ENCODE measurements around the gene CELSR2.

Gene CELSR2

GRCh38 chr1:109255678-109256077 lies 6.3 kb downstream of the CELSR2 start:
- no peaks in the 10 kb centered on the region for H3K9me3 Mint-ChIP-seq
- TF ChIP-seq, protein P1, sequence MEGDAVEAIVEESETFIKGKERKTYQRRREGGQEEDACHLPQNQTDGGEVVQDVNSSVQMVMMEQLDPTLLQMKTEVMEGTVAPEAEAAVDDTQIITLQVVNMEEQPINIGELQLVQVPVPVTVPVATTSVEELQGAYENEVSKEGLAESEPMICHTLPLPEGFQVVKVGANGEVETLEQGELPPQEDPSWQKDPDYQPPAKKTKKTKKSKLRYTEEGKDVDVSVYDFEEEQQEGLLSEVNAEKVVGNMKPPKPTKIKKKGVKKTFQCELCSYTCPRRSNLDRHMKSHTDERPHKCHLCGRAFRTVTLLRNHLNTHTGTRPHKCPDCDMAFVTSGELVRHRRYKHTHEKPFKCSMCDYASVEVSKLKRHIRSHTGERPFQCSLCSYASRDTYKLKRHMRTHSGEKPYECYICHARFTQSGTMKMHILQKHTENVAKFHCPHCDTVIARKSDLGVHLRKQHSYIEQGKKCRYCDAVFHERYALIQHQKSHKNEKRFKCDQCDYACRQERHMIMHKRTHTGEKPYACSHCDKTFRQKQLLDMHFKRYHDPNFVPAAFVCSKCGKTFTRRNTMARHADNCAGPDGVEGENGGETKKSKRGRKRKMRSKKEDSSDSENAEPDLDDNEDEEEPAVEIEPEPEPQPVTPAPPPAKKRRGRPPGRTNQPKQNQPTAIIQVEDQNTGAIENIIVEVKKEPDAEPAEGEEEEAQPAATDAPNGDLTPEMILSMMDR (IDR thresholded peaks at IDR 0.05; ENCODE audit: unreplicated experiment in 3 of 3), result no peak
- H3K27ac Mint-ChIP-seq, result peak overlapping the region; percentile 88 to 98 (median 92)

DNA sequence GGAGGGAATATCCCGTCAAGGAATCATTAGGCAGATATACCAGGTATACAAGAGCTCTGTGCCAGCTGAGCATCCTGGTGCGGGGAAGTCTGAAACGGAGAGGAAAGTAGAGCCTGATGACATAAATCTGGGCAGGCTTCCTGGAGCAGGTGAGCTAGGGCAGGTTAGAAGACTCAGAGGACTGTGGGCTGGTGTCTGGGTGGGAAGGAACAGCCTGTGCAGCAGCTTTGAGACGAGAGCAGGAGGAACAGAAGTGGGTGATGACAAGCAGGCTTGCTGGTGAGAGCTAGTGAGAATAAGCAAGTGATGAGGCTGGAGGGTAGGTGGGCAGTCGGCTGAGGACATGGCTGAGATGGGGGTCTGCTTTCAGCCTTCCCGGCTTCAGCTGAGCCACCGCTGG lies 6.7 kb downstream of the CELSR2 start:
- H3K4me1 Mint-ChIP-seq, result peaks cover 43% of the 10 kb centered on the region
- peaks cover 13% of the 10 kb centered on the region for H3K36me3 Mint-ChIP-seq (ENCODE audit: low read depth)
- H3K4me3 Mint-ChIP-seq, result no peak overlapping the region
- H3K9me3 Mint-ChIP-seq, result no peaks in the 10 kb centered on the region
- TF ChIP-seq, protein P1 (IDR thresholded peaks at IDR 0.05; ENCODE audit: unreplicated experiment in 3 of 3), result no peak
- peak overlapping the region; percentile 56 to 92 (median 88) for H3K27ac Mint-ChIP-seq
- H3K27me3 Mint-ChIP-seq (ENCODE audit: low read depth), result peaks cover 18% of the 10 kb centered on the region

More at GRCh38 chr1:109255678-109256077, 6.3 kb downstream of the CELSR2 start:
- H3K36me3 Mint-ChIP-seq (ENCODE audit: low read depth), result peaks cover 13% of the 10 kb centered on the region
- H3K4me3 Mint-ChIP-seq, result peak overlapping the region in 1 of 3 experiments; percentile 70
- peaks cover 22% of the 10 kb centered on the region for H3K27me3 Mint-ChIP-seq (ENCODE audit: low read depth)
- peaks cover 43% of the 10 kb centered on the region for H3K4me1 Mint-ChIP-seq

- no peaks in the 10 kb centered on the region for H3K9me3 Mint-ChIP-seq
- TF ChIP-seq, protein P1 (IDR thresholded peaks at IDR 0.05; ENCODE audit: unreplicated experiment in 3 of 3), result no peak
- peak overlapping the region; percentile 9 to 93 (median 50) for H3K27ac Mint-ChIP-seq
- H3K4me1 Mint-ChIP-seq, result peaks cover 43% of the 10 kb centered on the region
- peaks cover 5% of the 10 kb centered on the region for H3K36me3 Mint-ChIP-seq (ENCODE audit: low read depth)
- H3K4me3 Mint-ChIP-seq, result no peak overlapping the region
- peaks cover 8% of the 10 kb centered on the region for H3K27me3 Mint-ChIP-seq (ENCODE audit: low read depth)
Measured at GRCh38 chr1:109256971-109257681, 7.8 kb downstream of the CELSR2 start.

DNA sequence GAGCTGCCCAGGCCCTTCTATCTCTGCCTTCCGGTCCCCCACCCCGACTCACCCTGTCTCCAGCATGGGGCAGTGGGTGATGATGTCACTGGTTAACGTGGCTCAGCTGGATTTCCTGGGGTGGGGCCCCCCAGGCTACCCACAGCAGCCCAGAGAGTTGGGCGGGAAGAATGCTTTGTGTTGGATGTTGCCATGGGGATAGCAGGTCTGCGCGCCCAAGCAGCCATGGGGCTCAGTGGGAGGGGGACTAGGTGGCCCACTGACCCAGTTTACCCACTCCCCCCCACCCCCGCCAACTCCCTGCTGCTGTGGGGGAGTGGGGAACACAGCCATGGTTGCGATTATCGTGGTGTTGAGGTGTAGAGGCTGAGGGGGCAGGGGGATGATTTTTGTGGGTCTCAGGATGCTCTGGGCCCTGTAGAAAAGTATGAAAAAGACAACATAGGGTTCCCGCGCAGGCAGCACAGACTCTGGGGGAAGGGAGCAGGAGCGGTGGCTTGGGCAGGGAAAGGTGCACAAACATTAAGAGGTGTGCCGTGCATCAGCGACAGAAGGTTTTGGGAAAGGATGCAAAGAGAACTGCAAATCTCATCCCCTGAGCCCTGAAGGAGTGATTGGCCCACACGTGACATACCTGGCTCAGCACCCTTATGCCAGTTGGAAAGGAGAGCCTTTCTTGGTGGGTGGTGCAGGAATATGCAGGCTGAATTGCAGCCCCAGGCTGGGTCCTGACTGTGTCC lies 8.5 kb downstream of the CELSR2 start:
- Mint-ChIP-seq H3K4me3 (no peak overlapping the region), H3K27ac (peak overlapping the region; percentile 9 to 93 (median 50)), H3K9me3 (no peaks in the 10 kb centered on the region), H3K27me3 (ENCODE audit: low read depth) (peaks cover 4% of the 10 kb centered on the region), H3K4me1 (peaks cover 37% of the 10 kb centered on the region), H3K36me3 (ENCODE audit: low read depth) (no peaks in the 10 kb centered on the region)
- TF ChIP-seq, protein P1 (IDR thresholded peaks at IDR 0.05; ENCODE audit: unreplicated experiment in 3 of 3), result no peak

DNA sequence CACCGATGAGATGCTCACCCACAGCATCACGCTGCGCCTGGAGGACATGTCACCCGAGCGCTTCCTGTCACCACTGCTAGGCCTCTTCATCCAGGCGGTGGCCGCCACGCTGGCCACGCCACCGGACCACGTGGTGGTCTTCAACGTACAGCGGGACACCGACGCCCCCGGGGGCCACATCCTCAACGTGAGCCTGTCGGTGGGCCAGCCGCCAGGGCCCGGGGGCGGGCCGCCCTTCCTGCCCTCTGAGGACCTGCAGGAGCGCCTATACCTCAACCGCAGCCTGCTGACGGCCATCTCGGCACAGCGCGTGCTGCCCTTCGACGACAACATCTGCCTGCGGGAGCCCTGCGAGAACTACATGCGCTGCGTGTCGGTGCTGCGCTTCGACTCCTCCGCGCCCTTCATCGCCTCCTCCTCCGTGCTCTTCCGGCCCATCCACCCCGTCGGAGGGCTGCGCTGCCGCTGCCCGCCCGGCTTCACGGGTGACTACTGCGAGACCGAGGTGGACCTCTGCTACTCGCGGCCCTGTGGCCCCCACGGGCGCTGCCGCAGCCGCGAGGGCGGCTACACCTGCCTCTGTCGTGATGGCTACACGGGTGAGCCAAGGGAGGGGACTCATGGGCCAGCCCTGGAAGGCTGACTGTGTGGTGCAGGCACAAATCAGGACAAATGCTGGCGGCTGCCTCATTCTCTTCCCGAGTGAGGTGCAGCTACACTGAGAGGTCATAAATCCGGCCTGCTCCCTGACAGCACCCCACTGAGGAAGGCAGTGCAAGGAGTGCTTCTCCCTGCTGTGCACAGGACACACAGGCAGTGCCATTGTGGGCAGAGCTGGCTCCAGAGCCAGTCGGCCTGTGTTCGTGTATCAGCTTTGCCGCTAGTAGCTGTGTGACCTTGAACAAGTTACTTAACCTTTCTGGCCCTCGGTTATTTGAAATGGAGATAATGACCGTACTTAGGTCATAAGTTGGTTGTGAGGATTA lies 9.4 kb downstream of the CELSR2 start:
- Mint-ChIP-seq H3K27ac (no peak overlapping the region), H3K27me3 (ENCODE audit: low read depth) (peaks cover 4% of the 10 kb centered on the region), H3K36me3 (ENCODE audit: low read depth) (peaks cover 4% of the 10 kb centered on the region), H3K4me1 (peaks cover 28% of the 10 kb centered on the region), H3K4me3 (no peak overlapping the region), H3K9me3 (no peaks in the 10 kb centered on the region)
- TF ChIP-seq, protein P1 (IDR thresholded peaks at IDR 0.05; ENCODE audit: unreplicated experiment in 3 of 3), result no peak
